SK-N-SH (cell line): ENCODE data around the gene DEPP1. TPM values are rescaled to one million over a fixed set of nuclear protein-coding genes. Genes with fewer than 3 reads are reported as not detected.

Experiments
- CTCF ChIA-PET: fragments of 300-600, 350-600 bp; formaldehyde crosslinking; extraction: SDS; loops from one replicate; lab custom pipeline; 2021; lab: Yijun Ruan, JAX
- POLR2A ChIA-PET: fragments of 350-600 bp; sonication (Branson Sonifier 250); formaldehyde crosslinking; extraction: SDS; loops from one replicate; lab custom pipeline; 2020; ENCODE audit warnings: antibody characterized with exemption, inconsistent platforms; lab: Yijun Ruan, JAX
- DNase-seq: peaks from one replicate; pipeline ENCODE4 v3.0.0; 2012
- H2AFZ ChIP-seq: fragments of 200-600 bp; sonication (generic); 2 replicates; pipeline ENCODE4 v1.8.1; 2016; ENCODE audit warnings: antibody characterized with exemption, mild to moderate bottlenecking, low read depth
- H3F3A ChIP-seq: fragments of 200-600 bp; sonication (generic); replicated peaks from 2 replicates; pipeline ENCODE3; 2016; ENCODE audit warnings: antibody characterized with exemption, mild to moderate bottlenecking; ENCODE audit not compliant: insufficient read depth
- H3K27ac ChIP-seq, 2 experiments: fragments of 200-500 bp in 1 of 2; fragments of 200-600 bp in 1 of 2; sonication (Bioruptor generic) in 1 of 2; sonication (generic), shearing (Covaris generic) in 1 of 2; 2 replicates each; pipeline versions ENCODE4 v1.5.1 to v1.6.1; 2014 to 2016; ENCODE audit warnings: low read depth in 2 of 2, inconsistent platforms in 1 of 2, low read length in 1 of 2, mild to moderate bottlenecking in 1 of 2, mixed read lengths in 1 of 2
- H3K27me3 ChIP-seq: fragments of 200-600 bp; sonication (generic), shearing (Covaris generic); 2 replicates; pipeline ENCODE4 v1.6.1; 2016; ENCODE audit warnings: mixed run types; ENCODE audit not compliant: insufficient read depth
- H3K36me3 ChIP-seq, 2 experiments: fragments of 200-500 bp in 1 of 2; fragments of 200-600 bp in 1 of 2; sonication (Bioruptor generic) in 1 of 2; sonication (generic) in 1 of 2; replicated peaks in 1 of 2; 2 replicates each; pipeline versions ENCODE3 to v1.5.1; 2014 to 2016; ENCODE audit warnings: low read length in 1 of 2, mild to moderate bottlenecking in 1 of 2; ENCODE audit not compliant: insufficient read depth in 2 of 2, control insufficient read depth in 1 of 2
- H3K4me1 ChIP-seq, 2 experiments: fragments of 200-500 bp in 1 of 2; fragments of 200-600 bp in 1 of 2; sonication (Bioruptor generic) in 1 of 2; sonication (generic), shearing (Covaris generic) in 1 of 2; 2 replicates each; pipeline versions ENCODE4 v1.5.1 to v1.6.1; 2014 to 2016; ENCODE audit warnings: low read depth in 1 of 2, low read length in 1 of 2, mixed run types in 1 of 2; ENCODE audit not compliant: insufficient read depth in 2 of 2, control insufficient read depth in 1 of 2
- H3K4me2 ChIP-seq: fragments of 200-600 bp; sonication (generic), shearing (Covaris generic); 2 replicates; pipeline ENCODE4 v1.6.1; 2017; ENCODE audit warnings: mixed run types
- H3K4me3 ChIP-seq, 2 experiments: fragments of 200-500 bp in 1 of 2; fragments of 200-600 bp in 1 of 2; sonication (Bioruptor generic) in 1 of 2; sonication (generic), shearing (Covaris generic) in 1 of 2; 2 replicates each; pipeline versions ENCODE4 v1.5.1 to v1.8.1; 2014 to 2016; ENCODE audit warnings: low read depth in 2 of 2, inconsistent platforms in 1 of 2, low read length in 1 of 2, mild to moderate bottlenecking in 1 of 2, mixed read lengths in 1 of 2, moderate library complexity in 1 of 2
- H3K79me2 ChIP-seq: fragments of 200-600 bp; sonication (generic); 2 replicates; pipeline ENCODE4 v1.8.1; 2017; ENCODE audit warnings: mild to moderate bottlenecking; ENCODE audit not compliant: insufficient read depth
- H3K9ac ChIP-seq: fragments of 200-600 bp; sonication (generic); 2 replicates; pipeline ENCODE4 v1.6.1; 2017; ENCODE audit warnings: mixed run types
- H3K9me2 ChIP-seq: fragments of 200-600 bp; sonication (generic); 2 replicates; pipeline ENCODE4 v1.6.1; 2017; ENCODE audit warnings: mixed run types
- H3K9me3 ChIP-seq: fragments of 200-600 bp; sonication (generic); 2 replicates; pipeline ENCODE4 v1.6.1; 2017; ENCODE audit warnings: mixed run types, mild to moderate bottlenecking, moderate library complexity
- H4K20me1 ChIP-seq: fragments of 200-600 bp; sonication (generic); 2 replicates; pipeline ENCODE4 v1.6.1; 2017; ENCODE audit warnings: mild to moderate bottlenecking, mixed run types; ENCODE audit not compliant: insufficient read depth
- CHD2 ChIP-seq: fragments of 150-350 bp; IDR thresholded peaks from 2 replicates; pipeline ENCODE4 v1.6.1; 2018; ENCODE audit warnings: low read length; ENCODE audit not compliant: partially characterized antibody
- ELF1 ChIP-seq: IDR thresholded peaks from 2 replicates; pipeline ENCODE4 v1.4.0; 2012
- EP300 ChIP-seq, 2 experiments: IDR thresholded peaks; 2 replicates each; pipeline versions ENCODE4 v1.4.0 to v1.6.1; 2012; ENCODE audit warnings: borderline replicate concordance in 1 of 2, low read depth in 1 of 2, low read length in 1 of 2
- FOXJ3 ChIP-seq: sonication (generic); formaldehyde crosslinking; IDR thresholded peaks from 2 replicates; pipeline ENCODE4 v1.5.1; 2020; ENCODE audit warnings: mild to moderate bottlenecking, missing genetic modification reagents
- GABPA ChIP-seq: IDR thresholded peaks from 2 replicates; pipeline ENCODE4 v1.4.0; 2012; ENCODE audit warnings: low read depth, mild to moderate bottlenecking
- MXI1 ChIP-seq: IDR thresholded peaks from 2 replicates; pipeline ENCODE4 v1.6.1; 2012; ENCODE audit warnings: mild to moderate bottlenecking, low read depth, low read length, improper control_type of control experiment
- NFIC ChIP-seq: IDR thresholded peaks from 2 replicates; pipeline ENCODE4 v1.4.0; 2012; ENCODE audit warnings: borderline replicate concordance
- RCOR1 ChIP-seq: fragments of 150-350 bp; IDR thresholded peaks from 2 replicates; pipeline ENCODE4 v1.6.1; 2017; ENCODE audit warnings: antibody characterized with exemption, low read length
- RFX5 ChIP-seq: IDR thresholded peaks from 2 replicates; pipeline ENCODE4 v1.6.1; 2012; ENCODE audit warnings: mild to moderate bottlenecking, improper control_type of control experiment, low read length
- RXRA ChIP-seq: IDR thresholded peaks from 2 replicates; pipeline ENCODE4 v1.4.0; 2012; ENCODE audit warnings: low read depth, mild to moderate bottlenecking, borderline replicate concordance
- SMC3 ChIP-seq: IDR thresholded peaks from 2 replicates; pipeline ENCODE4 v1.6.1; 2012; ENCODE audit warnings: low read depth, low read length, improper control_type of control experiment
- TCF12 ChIP-seq: IDR thresholded peaks from 2 replicates; pipeline ENCODE4 v1.4.0; 2012
- TEAD4 ChIP-seq: IDR thresholded peaks from 2 replicates; pipeline ENCODE4 v1.4.0; 2012; ENCODE audit warnings: mild to moderate bottlenecking, borderline replicate concordance; ENCODE audit not compliant: insufficient read depth
- YY1 ChIP-seq: IDR thresholded peaks from 2 replicates; pipeline ENCODE4 v1.4.0; 2012; ENCODE audit warnings: low read depth, mild to moderate bottlenecking
- WGBS: methylation state at CpG from one replicate; pipeline ENCODE4 v1.1.6; 2017; ENCODE audit warnings: low lambda C conversion rate; 5-methylcytosine and 5-hydroxymethylcytosine counted together
- polyA plus RNA-seq, 3 experiments: library from polyadenylated mRNA; depleted of rRNA; stranded (reverse); fragments of >200 nt; gene quantifications; 2 replicates each; pipeline ENCODE4 v1.2.3, GENCODE V29; 2012
- TF ChIP-seq, protein P1 (sequence below): IDR thresholded peaks from 2 replicates; pipeline ENCODE4 v1.6.1; 2012; ENCODE audit warnings: mild to moderate bottlenecking, low read depth, low read length, moderate library complexity
- TF ChIP-seq, protein P2 (sequence below): IDR thresholded peaks from 2 replicates; pipeline ENCODE4 v1.4.0; 2012; ENCODE audit warnings: low read depth

DEPP1 gene
- polyA plus RNA-seq, 1 of the 3 experiments (the other 2 are of a cell fraction): 5.3 TPM

DNA sequence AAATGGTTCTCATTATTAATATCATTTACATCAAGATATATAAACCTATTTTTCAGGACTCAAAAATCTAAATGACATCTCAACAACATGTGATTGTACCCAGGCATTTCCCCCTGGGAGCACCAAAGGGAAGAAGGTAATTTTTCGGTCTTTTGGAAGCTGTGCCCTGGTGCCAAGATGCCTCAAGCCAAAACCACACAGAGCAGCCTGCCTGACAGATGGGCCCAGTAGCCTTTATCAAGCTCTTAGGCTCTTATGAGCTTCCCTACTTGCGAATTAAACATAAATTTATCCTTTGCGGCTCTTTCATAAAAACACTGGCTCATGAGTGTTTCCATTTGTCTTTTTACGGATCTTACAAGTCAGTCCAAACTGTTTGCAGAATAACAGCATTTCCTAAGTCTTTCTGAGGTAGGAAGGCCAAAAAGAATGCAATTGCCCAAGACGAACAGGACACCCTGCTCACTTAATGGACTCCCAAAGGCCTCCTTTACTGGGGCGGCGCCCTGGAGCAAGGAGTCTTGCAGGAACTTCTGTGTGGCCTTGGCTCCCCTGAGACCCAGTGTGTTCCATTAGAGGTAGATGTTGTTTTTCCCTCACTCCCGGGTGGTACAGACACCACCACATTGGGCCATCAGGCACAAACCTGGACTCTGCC lies 23.1 kb downstream of the DEPP1 start:
- Histone ChIP-seq H3K9me2 (no peaks in the 10 kb centered on the region), H4K20me1 (no peaks in the 10 kb centered on the region), H2AFZ (no peak overlapping the region), H3K36me3 (peaks cover 0 to 8% of the 10 kb centered on the region in 2 experiments), H3K27me3 (no peaks in the 10 kb centered on the region), H3K27ac (no peak overlapping the region), H3K9ac (no peak overlapping the region), H3K4me1 (peaks cover 13 to 18% of the 10 kb centered on the region in 2 experiments; a peak in 3 of 4 replicates), H3K4me3 (no peak overlapping the region), H3F3A (no peaks in the 10 kb centered on the region), H3K9me3 (no peaks in the 10 kb centered on the region), H3K4me2 (no peak overlapping the region), H3K79me2 (peaks cover 7% of the 10 kb centered on the region)
- CTCF ChIA-PET: interaction anchor here (3.9 kb wide), 1 partner anchor 23 kb away, joined by 25 read pairs; no protein-coding TSS in a partner anchor
- no peak for TF ChIP-seq ELF1
- no peak for TF ChIP-seq CHD2
- TF ChIP-seq EP300 (IDR thresholded peaks at IDR 0.05; ENCODE audit: borderline replicate concordance in 1 of 2, low read depth in 1 of 2, low read length in 1 of 2): no peak
- no peak for TF ChIP-seq GABPA
- TF ChIP-seq TEAD4: no peak
- TF ChIP-seq RXRA: no peak
- DNase-seq: no peak
- WGBS: 97% methylated on average over 8 of the region's 8 CpGs
- POLR2A ChIA-PET: no interaction called here

DNA sequence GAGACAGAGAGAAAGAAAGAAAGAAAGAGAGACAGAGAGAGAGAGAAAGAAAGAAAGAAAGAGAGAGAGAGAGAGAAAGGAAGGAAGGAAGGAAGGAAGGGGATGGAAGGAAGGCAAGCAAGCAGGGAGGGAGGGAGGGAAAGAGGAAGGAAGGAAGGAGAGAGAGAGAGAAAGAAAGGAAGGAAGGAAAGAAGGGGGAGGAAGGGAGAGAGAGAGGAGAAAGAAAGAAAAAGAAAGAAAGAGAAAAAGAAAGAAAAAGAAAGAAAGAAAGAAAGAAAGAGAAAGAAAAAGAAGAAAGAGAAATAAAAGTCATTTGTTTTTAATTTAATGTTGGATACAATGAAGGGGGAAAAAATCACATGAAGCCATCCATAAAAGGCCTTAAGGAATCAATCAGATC lies 23.6 kb downstream of the DEPP1 start:
- no peak for TF ChIP-seq GABPA
- no peak for TF ChIP-seq FOXJ3 (CRISPR knock-in tag)
- TF ChIP-seq NFIC: no peak
- TF ChIP-seq, protein P1, sequence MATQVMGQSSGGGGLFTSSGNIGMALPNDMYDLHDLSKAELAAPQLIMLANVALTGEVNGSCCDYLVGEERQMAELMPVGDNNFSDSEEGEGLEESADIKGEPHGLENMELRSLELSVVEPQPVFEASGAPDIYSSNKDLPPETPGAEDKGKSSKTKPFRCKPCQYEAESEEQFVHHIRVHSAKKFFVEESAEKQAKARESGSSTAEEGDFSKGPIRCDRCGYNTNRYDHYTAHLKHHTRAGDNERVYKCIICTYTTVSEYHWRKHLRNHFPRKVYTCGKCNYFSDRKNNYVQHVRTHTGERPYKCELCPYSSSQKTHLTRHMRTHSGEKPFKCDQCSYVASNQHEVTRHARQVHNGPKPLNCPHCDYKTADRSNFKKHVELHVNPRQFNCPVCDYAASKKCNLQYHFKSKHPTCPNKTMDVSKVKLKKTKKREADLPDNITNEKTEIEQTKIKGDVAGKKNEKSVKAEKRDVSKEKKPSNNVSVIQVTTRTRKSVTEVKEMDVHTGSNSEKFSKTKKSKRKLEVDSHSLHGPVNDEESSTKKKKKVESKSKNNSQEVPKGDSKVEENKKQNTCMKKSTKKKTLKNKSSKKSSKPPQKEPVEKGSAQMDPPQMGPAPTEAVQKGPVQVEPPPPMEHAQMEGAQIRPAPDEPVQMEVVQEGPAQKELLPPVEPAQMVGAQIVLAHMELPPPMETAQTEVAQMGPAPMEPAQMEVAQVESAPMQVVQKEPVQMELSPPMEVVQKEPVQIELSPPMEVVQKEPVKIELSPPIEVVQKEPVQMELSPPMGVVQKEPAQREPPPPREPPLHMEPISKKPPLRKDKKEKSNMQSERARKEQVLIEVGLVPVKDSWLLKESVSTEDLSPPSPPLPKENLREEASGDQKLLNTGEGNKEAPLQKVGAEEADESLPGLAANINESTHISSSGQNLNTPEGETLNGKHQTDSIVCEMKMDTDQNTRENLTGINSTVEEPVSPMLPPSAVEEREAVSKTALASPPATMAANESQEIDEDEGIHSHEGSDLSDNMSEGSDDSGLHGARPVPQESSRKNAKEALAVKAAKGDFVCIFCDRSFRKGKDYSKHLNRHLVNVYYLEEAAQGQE: no peak
- no peak for TF ChIP-seq SMC3
- TF ChIP-seq RXRA: no peak
- TF ChIP-seq RFX5: no peak
- no peak for TF ChIP-seq CHD2
- no peak for TF ChIP-seq YY1
- no peak for TF ChIP-seq TCF12
- no peak for TF ChIP-seq RCOR1
- TF ChIP-seq TEAD4: no peak
- no peak for TF ChIP-seq MXI1
- TF ChIP-seq, protein P2, sequence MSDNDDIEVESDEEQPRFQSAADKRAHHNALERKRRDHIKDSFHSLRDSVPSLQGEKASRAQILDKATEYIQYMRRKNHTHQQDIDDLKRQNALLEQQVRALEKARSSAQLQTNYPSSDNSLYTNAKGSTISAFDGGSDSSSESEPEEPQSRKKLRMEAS: no peak
- DNase-seq: no peak
- H4K20me1 ChIP-seq: no peaks in the 10 kb centered on the region
- H3K36me3 ChIP-seq: peaks cover 0 to 8% of the 10 kb centered on the region in 2 experiments
- no peaks in the 10 kb centered on the region for H3K9me2 ChIP-seq
- no peak overlapping the region for H3K4me3 ChIP-seq
- peaks cover 13% of the 10 kb centered on the region in 2 experiments; a peak in 3 of 4 replicates for H3K4me1 ChIP-seq
- H3K27ac ChIP-seq: no peak overlapping the region
- H3K9me3 ChIP-seq: no peaks in the 10 kb centered on the region
- H3K79me2 ChIP-seq: peaks cover 7% of the 10 kb centered on the region
- POLR2A ChIA-PET: no interaction called here
- no peaks in the 10 kb centered on the region for H3F3A ChIP-seq
- H2AFZ ChIP-seq: no peak overlapping the region
- H3K9ac ChIP-seq: no peak overlapping the region
- no peak overlapping the region for H3K4me2 ChIP-seq
- CTCF ChIA-PET: interaction anchor here (3.9 kb wide), 1 partner anchor 23 kb away, joined by 25 read pairs; no protein-coding TSS in a partner anchor
- H3K27me3 ChIP-seq: no peaks in the 10 kb centered on the region
